Peyer's patch (tissue), 4 donors: ENCODE measurements around the gene CACTIN.

ENCODE experiments used
- POLR2A ChIP-seq, 2 donors: fragments of 450-650 bp; IDR thresholded peaks; one replicate each; pipeline ENCODE4 v1.5.1; 2017; ENCODE audit warnings: antibody characterized with exemption in 2 of 2, mild to moderate bottlenecking in 2 of 2, moderate library complexity in 2 of 2
- TF ChIP-seq, protein P1 (sequence below), 6 experiments: fragments of 450-650 bp in 4 of 6; fragments of 200-600 bp in 2 of 6; sonication (generic) in 1 of 6; IDR thresholded peaks; one replicate each; pipeline ENCODE4 v1.5.1; 2017 to 2019; ENCODE audit warnings: antibody characterized with exemption in 6 of 6, mild to moderate bottlenecking in 3 of 6, moderate library complexity in 1 of 6

- TF ChIP-seq, protein P1, sequence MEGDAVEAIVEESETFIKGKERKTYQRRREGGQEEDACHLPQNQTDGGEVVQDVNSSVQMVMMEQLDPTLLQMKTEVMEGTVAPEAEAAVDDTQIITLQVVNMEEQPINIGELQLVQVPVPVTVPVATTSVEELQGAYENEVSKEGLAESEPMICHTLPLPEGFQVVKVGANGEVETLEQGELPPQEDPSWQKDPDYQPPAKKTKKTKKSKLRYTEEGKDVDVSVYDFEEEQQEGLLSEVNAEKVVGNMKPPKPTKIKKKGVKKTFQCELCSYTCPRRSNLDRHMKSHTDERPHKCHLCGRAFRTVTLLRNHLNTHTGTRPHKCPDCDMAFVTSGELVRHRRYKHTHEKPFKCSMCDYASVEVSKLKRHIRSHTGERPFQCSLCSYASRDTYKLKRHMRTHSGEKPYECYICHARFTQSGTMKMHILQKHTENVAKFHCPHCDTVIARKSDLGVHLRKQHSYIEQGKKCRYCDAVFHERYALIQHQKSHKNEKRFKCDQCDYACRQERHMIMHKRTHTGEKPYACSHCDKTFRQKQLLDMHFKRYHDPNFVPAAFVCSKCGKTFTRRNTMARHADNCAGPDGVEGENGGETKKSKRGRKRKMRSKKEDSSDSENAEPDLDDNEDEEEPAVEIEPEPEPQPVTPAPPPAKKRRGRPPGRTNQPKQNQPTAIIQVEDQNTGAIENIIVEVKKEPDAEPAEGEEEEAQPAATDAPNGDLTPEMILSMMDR (IDR thresholded peaks at IDR 0.05): no peak
- TF ChIP-seq POLR2A (IDR thresholded peaks at IDR 0.05): no peak
These were observed 41.2 kb upstream of the CACTIN start for GRCh38 chr19:3667766-3668165.
